HEK293T (cell line): ENCODE measurements around the gene LGMN.
A peak's percentile ranks its signal among the peaks of the same experiment; 100 is the strongest.

Experiments
- CTCF ChIA-PET: fragments of 350-600 bp; formaldehyde crosslinking; extraction: SDS; loops from one replicate; lab custom pipeline; 2021; ENCODE audit warnings: antibody characterized with exemption, inconsistent platforms; lab: Yijun Ruan, JAX
- POLR2A ChIA-PET: fragments of 350-600 bp; formaldehyde crosslinking; extraction: SDS; loops from one replicate; lab custom pipeline; 2020; ENCODE audit warnings: antibody characterized with exemption, inconsistent platforms; lab: Yijun Ruan, JAX
- DNase-seq: peaks from one replicate; pipeline ENCODE4 v3.0.0; 2012; ENCODE audit warnings: mixed read lengths; ENCODE audit errors: extremely low spot score
- ARNT ChIP-seq: fragments of 450-650 bp; IDR thresholded peaks from 2 replicates; pipeline ENCODE4 v1.6.1; 2017; ENCODE audit warnings: mild to moderate bottlenecking
- BHLHE40 ChIP-seq: fragments of 450-650 bp; IDR thresholded peaks from 2 replicates; pipeline ENCODE4 v1.6.1; 2016; ENCODE audit warnings: mild to moderate bottlenecking, moderate library complexity, borderline replicate concordance
- CTBP1 ChIP-seq: fragments of 450-650 bp; IDR thresholded peaks from 2 replicates; pipeline ENCODE4 v1.6.1; 2016; ENCODE audit warnings: borderline replicate concordance
- ELF4 ChIP-seq: fragments of 450-650 bp; IDR thresholded peaks from 2 replicates; pipeline ENCODE4 v1.6.1; 2017; ENCODE audit warnings: antibody characterized with exemption
- FOXA1 ChIP-seq: fragments of 450-650 bp; IDR thresholded peaks from 2 replicates; pipeline ENCODE4 v1.6.1; 2016; ENCODE audit warnings: mild to moderate bottlenecking
- FOXK2 ChIP-seq: fragments of 450-650 bp; IDR thresholded peaks from 2 replicates; pipeline ENCODE4 v1.6.1; 2016; ENCODE audit warnings: mild to moderate bottlenecking
- FOXM1 ChIP-seq: fragments of 450-650 bp; IDR thresholded peaks from 2 replicates; pipeline ENCODE4 v1.6.1; 2017; ENCODE audit warnings: mild to moderate bottlenecking, borderline replicate concordance
- HDGF ChIP-seq: fragments of 450-650 bp; IDR thresholded peaks from 2 replicates; pipeline ENCODE4 v1.6.1; 2017; ENCODE audit warnings: antibody characterized with exemption, borderline replicate concordance
- L3MBTL2 ChIP-seq: fragments of 450-650 bp; conservative IDR thresholded peaks from 2 replicates; pipeline ENCODE4 v1.6.1; 2016; ENCODE audit warnings: mild to moderate bottlenecking
- LEF1 ChIP-seq: fragments of 450-650 bp; IDR thresholded peaks from 2 replicates; pipeline ENCODE4 v1.6.1; 2017; ENCODE audit warnings: mild to moderate bottlenecking, borderline replicate concordance
- NFRKB ChIP-seq: fragments of 450-650 bp; IDR thresholded peaks from 2 replicates; pipeline ENCODE4 v1.6.1; 2016; ENCODE audit warnings: mild to moderate bottlenecking, moderate library complexity
- PKNOX1 ChIP-seq: fragments of 450-650 bp; IDR thresholded peaks from 2 replicates; pipeline ENCODE4 v1.6.1; 2016
- SP1 ChIP-seq: fragments of 450-650 bp; IDR thresholded peaks from 2 replicates; pipeline ENCODE4 v1.6.1; 2017
- SUZ12 ChIP-seq: fragments of 450-650 bp; IDR thresholded peaks from 2 replicates; pipeline ENCODE4 v1.6.1; 2016; ENCODE audit warnings: mild to moderate bottlenecking
- TARDBP ChIP-seq: fragments of 450-650 bp; IDR thresholded peaks from 2 replicates; pipeline ENCODE4 v1.6.1; 2016
- ZNF384 ChIP-seq: fragments of 450-650 bp; IDR thresholded peaks from 2 replicates; pipeline ENCODE4 v1.6.1; 2016

The LGMN gene

DNA sequence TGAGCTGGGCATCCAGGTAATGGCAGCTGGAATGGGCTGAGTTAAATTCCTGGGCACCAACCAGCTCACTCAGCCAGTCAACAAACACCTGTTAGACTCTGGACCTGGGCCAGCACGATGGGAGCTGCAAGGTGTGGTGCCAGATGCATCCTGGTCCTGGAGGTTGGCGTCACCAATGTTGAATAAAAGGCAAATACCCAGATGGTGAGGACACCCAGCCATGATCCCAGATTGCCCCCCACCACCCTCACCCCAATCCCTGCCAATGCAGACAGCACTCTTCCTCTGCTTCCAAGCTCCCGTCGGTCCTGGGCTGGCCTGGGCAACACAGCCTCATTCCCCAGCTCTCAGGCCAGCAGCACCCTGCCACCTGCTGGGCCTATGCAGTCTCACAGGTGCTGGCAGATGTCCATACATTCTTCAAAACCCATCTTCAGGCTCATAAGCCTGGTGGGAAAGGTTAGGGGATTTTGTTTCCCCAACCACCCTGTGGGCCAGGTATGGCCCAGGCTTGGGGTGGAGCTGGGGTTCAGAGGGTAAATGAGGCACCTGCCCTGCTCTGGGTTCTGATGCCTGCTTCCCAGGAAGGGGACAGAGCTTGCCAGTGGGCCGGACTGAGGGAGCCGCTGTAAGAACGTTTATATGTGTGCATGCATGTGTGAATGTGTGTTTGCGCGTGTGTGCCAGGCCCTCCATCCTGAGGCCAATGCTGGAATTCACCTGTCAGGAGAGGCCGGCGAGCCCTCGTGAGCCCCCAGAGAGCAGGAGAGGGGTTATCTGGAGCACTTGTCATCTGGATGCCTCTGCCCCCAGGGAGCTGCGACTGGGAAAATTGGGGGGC, 58.0 kb downstream of the LGMN start:
- ChIA-PET CTCF (interaction anchor here (0.6 to 1.0 kb wide), 2 partner anchors 10 to 34 kb away, joined by 3 to 4 read pairs; no protein-coding TSS in a partner anchor), POLR2A (interaction anchor here (0.8 kb wide), 1 partner anchor 58 kb away, joined by 3 read pairs; the partner anchor contains the start of gene LGMN)
- peak; percentile 35 for DNase-seq
- TF ChIP-seq TARDBP: no peak
- TF ChIP-seq HDGF: no peak
- TF ChIP-seq ZNF384: no peak
- no peak for TF ChIP-seq ELF4
- no peak for TF ChIP-seq FOXK2
- TF ChIP-seq BHLHE40: no peak
- TF ChIP-seq NFRKB: no peak
- TF ChIP-seq PKNOX1: no peak
- TF ChIP-seq L3MBTL2: no peak

- CTCF ChIA-PET: interaction anchor here (0.6 to 1.0 kb wide), 3 partner anchors 20 to 544 kb away, joined by 3 to 6 read pairs (median 3); no protein-coding TSS in a partner anchor
- POLR2A ChIA-PET: interaction anchor here (0.5 kb wide), 1 partner anchor 442 kb away, joined by 4 read pairs; no protein-coding TSS in a partner anchor
- no peak for TF ChIP-seq SP1
- TF ChIP-seq ARNT: no peak
- no peak for TF ChIP-seq ELF4
- no peak for TF ChIP-seq FOXK2
- no peak for TF ChIP-seq ZNF384
- TF ChIP-seq NFRKB: no peak
- no peak for TF ChIP-seq SUZ12
- TF ChIP-seq CTBP1: no peak
- TF ChIP-seq HDGF: no peak
- TF ChIP-seq FOXM1: no peak
- no peak for TF ChIP-seq BHLHE40
- TF ChIP-seq TARDBP: no peak
- TF ChIP-seq L3MBTL2: no peak
- TF ChIP-seq LEF1: no peak
- TF ChIP-seq FOXA1: no peak
- TF ChIP-seq PKNOX1: no peak
- no peak for DNase-seq
Measured at GRCh38 chr14:92688434-92689375, 59.7 kb downstream of the LGMN start.

GRCh38 chr14:92687681-92688433, 60.6 kb downstream of the LGMN start:
- ChIA-PET CTCF (interaction anchor here (1.4 kb wide), 1 partner anchor 13 kb away, joined by 4 read pairs; no protein-coding TSS in a partner anchor), POLR2A (interaction anchor here (0.5 kb wide), 1 partner anchor 443 kb away, joined by 4 read pairs; no protein-coding TSS in a partner anchor)
- DNase-seq: no peak
- TF ChIP-seq ELF4 (no peak), PKNOX1 (no peak), FOXK2 (no peak), FOXA1 (no peak), BHLHE40 (no peak)

- POLR2A ChIA-PET: interaction anchor here (1.2 to 1.6 kb wide), 2 partner anchors 12 to 61 kb away, joined by 4 to 8 read pairs; partner anchors contain the start of gene LGMN
Measured at GRCh38 chr14:92686900-92687427, 61.5 kb downstream of the LGMN start.

GRCh38 chr14:92686411-92686899, 62.0 kb downstream of the LGMN start:
- CTCF ChIA-PET: interaction anchor here (0.6 to 1.4 kb wide), 7 partner anchors 12 to 1271 kb away, joined by 3 to 9 read pairs (median 4); no protein-coding TSS in a partner anchor
- no peak for DNase-seq
- POLR2A ChIA-PET: interaction anchor here (1.2 to 1.6 kb wide), 2 partner anchors 13 to 62 kb away, joined by 4 to 8 read pairs; partner anchors contain the start of gene LGMN
- TF ChIP-seq PKNOX1 (no peak), ARNT (no peak), FOXK2 (no peak), ZNF384 (no peak), L3MBTL2 (no peak), NFRKB (no peak), FOXM1 (no peak)

More at GRCh38 chr14:92686900-92687427, 61.5 kb downstream of the LGMN start:
- peak; percentile 94 for DNase-seq
- TF ChIP-seq ELF4: no peak
- peak; percentile 42 for TF ChIP-seq L3MBTL2
- CTCF ChIA-PET: interaction anchor here (0.6 to 1.4 kb wide), 6 partner anchors 12 to 111 kb away, joined by 3 to 6 read pairs (median 4); no protein-coding TSS in a partner anchor
